H1 (cell line): Measurements from ENCODE around the gene PDGFA. TPM values are rescaled to one million over a fixed set of nuclear protein-coding genes. Genes with fewer than 3 reads are reported as not detected.

Source experiments
- CBX5 ChIP-seq: fragments of 300-800, 300-1000 bp; sonication (generic); IDR thresholded peaks from 2 replicates; pipeline ENCODE4 v1.7.1; 2016; ENCODE audit warnings: antibody characterized with exemption, low read length, low read depth
- HDAC2 ChIP-seq, 2 experiments: fragments of 300-600 bp in 1 of 2; sonication (generic) in 1 of 2; IDR thresholded peaks; 2 replicates each; pipeline ENCODE4 v1.6.1; 2011 to 2012; ENCODE audit warnings: low read depth in 2 of 2, low read length in 2 of 2, mild to moderate bottlenecking in 2 of 2, moderate library complexity in 2 of 2, borderline replicate concordance in 1 of 2, inconsistent platforms in 1 of 2
- RNF2 ChIP-seq: fragments of 200-900, 300-1000 bp; sonication (generic); IDR thresholded peaks from 2 replicates; pipeline ENCODE4 v1.7.1; 2016; ENCODE audit warnings: borderline replicate concordance, low read depth, mild to moderate bottlenecking, antibody characterized with exemption, low read length; ENCODE audit not compliant: poor library complexity, severe bottlenecking; ENCODE audit errors: missing control alignments
- SAP30 ChIP-seq: fragments of 300-600 bp; sonication (generic); IDR thresholded peaks from 2 replicates; pipeline ENCODE4 v1.7.1; 2012; ENCODE audit warnings: low read length, moderate library complexity, mild to moderate bottlenecking, inconsistent platforms; ENCODE audit not compliant: insufficient read depth, insufficient replicate concordance
- SP1 ChIP-seq: IDR thresholded peaks from 2 replicates; pipeline ENCODE4 v1.6.1; 2011; ENCODE audit warnings: low read depth, low read length
- polyA plus RNA-seq, 7 experiments: library from polyadenylated mRNA; depleted of rRNA in 3 of 7; stranded (reverse) in 5 of 7; unstranded in 2 of 7; fragments of >200 nt in 5 of 7; fragments of 200-250 nt in 2 of 7; gene quantifications; 1 replicate in 5 of 7; 2 replicates in 1 of 7; 4 replicates in 1 of 7; pipeline versions ENCODE4 v1.2.1 to v1.2.3, GENCODE V29; 2011 to 2013; ENCODE audit warnings: missing spikeins in 2 of 7, mixed read lengths in 2 of 7
- total RNA-seq: library from RNA; stranded (reverse); fragmentation: NEBNext Ultra II Directional; extraction: Animal tissue kit (Norgen Biotek cat#: 25700); gene quantifications from 2 replicates; pipeline ENCODE4 v1.2.1, GENCODE V29; 2021
- TF ChIP-seq, protein P1 (sequence below): IDR thresholded peaks from 2 replicates; pipeline ENCODE4 v1.6.1; 2012; ENCODE audit warnings: low read length, inconsistent platforms

PDGFA gene
- total and polyA plus RNA-seq, 2 of the 8 experiments (the other 6 are each of a cell fraction or from before 2014, with no cell fraction given): 21.1 to 43.0 TPM

DNA sequence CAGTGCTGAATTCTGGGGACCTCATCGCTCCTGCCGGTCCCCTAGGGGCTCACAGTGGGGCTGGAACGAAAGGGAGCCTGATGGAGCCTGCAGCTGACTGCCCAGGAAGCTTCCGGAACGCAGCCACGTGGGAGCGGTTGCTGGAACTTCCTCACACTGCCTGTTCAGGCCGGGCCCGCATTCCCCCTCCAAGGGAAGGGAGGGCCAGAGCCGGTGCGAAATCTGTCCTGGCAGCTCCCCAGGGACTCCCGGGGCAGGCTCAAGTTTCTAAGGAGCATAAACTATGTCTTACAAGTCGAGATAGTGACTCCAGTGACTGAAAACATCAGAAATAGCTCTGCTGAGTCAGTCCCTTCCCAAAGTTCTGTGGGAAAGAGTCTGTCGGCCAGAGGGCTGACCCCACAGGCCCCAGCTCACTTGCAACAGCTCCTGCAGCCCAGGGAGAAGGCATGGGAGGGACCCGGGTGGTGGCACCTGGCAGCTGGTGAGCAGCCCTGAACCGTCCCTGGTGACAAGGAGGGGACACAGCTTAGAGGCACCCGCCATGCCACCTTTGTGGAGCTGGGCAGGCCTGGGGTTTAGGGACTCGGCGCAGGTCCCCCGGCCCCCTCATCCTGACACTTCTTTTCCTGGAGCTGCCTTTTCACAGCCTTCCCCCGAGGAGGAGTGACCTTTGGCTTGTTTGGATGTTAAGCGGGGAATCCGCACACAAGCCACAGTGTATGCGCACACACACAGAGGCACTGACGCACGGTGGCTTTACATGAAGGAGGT is 47.6 kb downstream of the PDGFA start (continued):
- TF ChIP-seq HDAC2 (IDR thresholded peaks at IDR 0.05; ENCODE audit: borderline replicate concordance in 1 of 2, low read depth in 2 of 2, low read length in 2 of 2): no peak
- no peak for TF ChIP-seq SAP30
- TF ChIP-seq, protein P1, sequence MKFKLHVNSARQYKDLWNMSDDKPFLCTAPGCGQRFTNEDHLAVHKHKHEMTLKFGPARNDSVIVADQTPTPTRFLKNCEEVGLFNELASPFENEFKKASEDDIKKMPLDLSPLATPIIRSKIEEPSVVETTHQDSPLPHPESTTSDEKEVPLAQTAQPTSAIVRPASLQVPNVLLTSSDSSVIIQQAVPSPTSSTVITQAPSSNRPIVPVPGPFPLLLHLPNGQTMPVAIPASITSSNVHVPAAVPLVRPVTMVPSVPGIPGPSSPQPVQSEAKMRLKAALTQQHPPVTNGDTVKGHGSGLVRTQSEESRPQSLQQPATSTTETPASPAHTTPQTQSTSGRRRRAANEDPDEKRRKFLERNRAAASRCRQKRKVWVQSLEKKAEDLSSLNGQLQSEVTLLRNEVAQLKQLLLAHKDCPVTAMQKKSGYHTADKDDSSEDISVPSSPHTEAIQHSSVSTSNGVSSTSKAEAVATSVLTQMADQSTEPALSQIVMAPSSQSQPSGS: no peak
- TF ChIP-seq SP1: no peak
- TF ChIP-seq CBX5: no peak
- no peak for TF ChIP-seq RNF2
